HCT116 (cell line): ENCODE data around the gene TCF12. TPM values are rescaled to one million over a fixed set of nuclear protein-coding genes. Genes with fewer than 3 reads are reported as not detected.

Experiments used
- ATAC-seq: fragments of 200-7000 bp; cut with Tn5 transposase; 2 replicates; pipeline ENCODE4 v1.9.1; 2020; ENCODE audit warnings: mild to moderate bottlenecking, moderate library complexity
- BruUV-seq: library from RNA; stranded (reverse); fragments of 400-500 nt; replicated peaks from 2 replicates; lab custom pipeline; 2021; lab: Mats Ljungman, UMichigan
- CTCF ChIA-PET: fragments of 300-600 bp; sonication (Branson Sonifier 250); formaldehyde crosslinking; loops from one replicate; lab custom pipeline; 2021; ENCODE audit warnings: antibody characterized with exemption; lab: Charles Lee
- POLR2A ChIA-PET: fragments of 300-600, 350-600 bp; sonication (Branson Sonifier 250); formaldehyde crosslinking; loops from one replicate; lab custom pipeline; 2021; ENCODE audit warnings: antibody characterized with exemption; lab: Charles Lee
- RAD21 ChIA-PET, 2 experiments: fragments of 300-600 bp; sonication (Branson Sonifier 250); formaldehyde crosslinking; loops; one replicate each; lab custom pipeline; 2023; ENCODE audit warnings: low total read pairs in 2 of 2; ENCODE audit not compliant: uncharacterized antibody in 2 of 2, unreplicated experiment in 2 of 2, low non-redundant PET in 1 of 2; lab: Charles Lee
- DNase-seq: peaks from one replicate; pipeline ENCODE4 v3.0.0-alpha.2; 2010; ENCODE audit warnings: low read depth, low spot score
- H2AFZ ChIP-seq: fragments of 200-600 bp; shearing (Covaris generic), sonication (generic); 2 replicates; pipeline ENCODE4 v1.6.1; 2017; ENCODE audit warnings: low read depth, mixed run types, mixed read lengths, antibody characterized with exemption, low read length; ENCODE audit not compliant: poor library complexity, severe bottlenecking
- H3K27ac ChIP-seq: 2 replicates; pipeline ENCODE4 v1.5.1; 2012; ENCODE audit warnings: low read depth, low read length
- H3K27me3 ChIP-seq: fragments of 200-600 bp; sonication (generic); 2 replicates; pipeline ENCODE4 v1.6.1; 2016; ENCODE audit warnings: mixed run types, low read length, mixed read lengths; ENCODE audit not compliant: insufficient read depth
- H3K36me3 ChIP-seq, 2 experiments: fragments of 200-500 bp in 1 of 2; fragments of 200-600 bp in 1 of 2; sonication (Bioruptor generic) in 1 of 2; sonication (generic) in 1 of 2; 2 replicates each; pipeline versions ENCODE4 v1.5.1 to v1.6.1; 2014 to 2016; ENCODE audit warnings: low read length in 2 of 2, inconsistent platforms in 1 of 2, mixed read lengths in 1 of 2, mixed run types in 1 of 2; ENCODE audit not compliant: insufficient read depth in 2 of 2, control insufficient read depth in 1 of 2
- H3K4me1 ChIP-seq, 2 experiments: fragments of 200-600 bp in 1 of 2; sonication (generic) in 1 of 2; 2 replicates each; pipeline versions ENCODE4 v1.5.1 to v1.6.1; 2012 to 2017; ENCODE audit warnings: low read length in 2 of 2, inconsistent platforms in 1 of 2, mild to moderate bottlenecking in 1 of 2, mixed read lengths in 1 of 2, mixed run types in 1 of 2, moderate library complexity in 1 of 2; ENCODE audit not compliant: insufficient read depth in 2 of 2, control insufficient read depth in 1 of 2
- H3K4me2 ChIP-seq: fragments of 200-600 bp; sonication (generic); 2 replicates; pipeline ENCODE4 v1.6.1; 2017; ENCODE audit warnings: mixed run types, low read length, mixed read lengths
- H3K4me3 ChIP-seq, 2 experiments: fragments of 200-600 bp in 1 of 2; sonication (generic) in 1 of 2; replicated peaks in 1 of 2; 2 replicates each; pipeline ENCODE4 v1.5.1; 2011 to 2016; ENCODE audit warnings: low read length in 2 of 2, control low read depth in 1 of 2, low read depth in 1 of 2, mild to moderate bottlenecking in 1 of 2, mixed read lengths in 1 of 2, mixed run types in 1 of 2
- H3K79me2 ChIP-seq: fragments of 200-600 bp; sonication (generic); 2 replicates; pipeline ENCODE4 v1.6.1; 2017; ENCODE audit warnings: mild to moderate bottlenecking, mixed run types, low read length, moderate library complexity, mixed read lengths; ENCODE audit not compliant: insufficient read depth
- H3K9ac ChIP-seq: fragments of 200-600 bp; sonication (generic); 2 replicates; pipeline ENCODE4 v1.6.1; 2016; ENCODE audit warnings: low read length, mixed read lengths
- H3K9me2 ChIP-seq: fragments of 200-600 bp; sonication (generic), shearing (Covaris generic); 2 replicates; pipeline ENCODE4 v1.6.1; 2017; ENCODE audit warnings: mixed run types, mild to moderate bottlenecking, moderate library complexity; ENCODE audit not compliant: insufficient read depth
- H3K9me3 ChIP-seq, 2 experiments: fragments of 200-500 bp in 1 of 2; fragments of 200-600 bp in 1 of 2; sonication (Bioruptor generic) in 1 of 2; sonication (generic) in 1 of 2; 2 replicates each; pipeline ENCODE4 v1.6.1; 2014 to 2017; ENCODE audit warnings: low read length in 2 of 2, mixed read lengths in 2 of 2, inconsistent platforms in 1 of 2, low read depth in 1 of 2, mild to moderate bottlenecking in 1 of 2, mixed run types in 1 of 2, moderate library complexity in 1 of 2; ENCODE audit not compliant: control insufficient read depth in 1 of 2, insufficient read depth in 1 of 2
- H4K20me1 ChIP-seq: fragments of 200-600 bp; sonication (generic), shearing (Covaris generic); 2 replicates; pipeline ENCODE4 v1.6.1; 2017; ENCODE audit warnings: mixed run types, mild to moderate bottlenecking, moderate library complexity; ENCODE audit not compliant: insufficient read depth
- CBX3 ChIP-seq: IDR thresholded peaks from 2 replicates; pipeline ENCODE4 v1.6.1; 2012; ENCODE audit warnings: low read depth
- CEBPB ChIP-seq: IDR thresholded peaks from 2 replicates; pipeline ENCODE4 v1.6.1; 2012; ENCODE audit warnings: low read depth
- ELF1 ChIP-seq: IDR thresholded peaks from 2 replicates; pipeline ENCODE4 v1.6.1; 2012; ENCODE audit warnings: low read depth, borderline replicate concordance
- EZH2 ChIP-seq: fragments of 200-600 bp; sonication (generic); IDR thresholded peaks from 2 replicates; pipeline ENCODE4 v1.6.1; 2017; ENCODE audit warnings: antibody characterized with exemption, mixed run types
- FOSL1 ChIP-seq: IDR thresholded peaks from 2 replicates; pipeline ENCODE4 v1.6.1; 2012; ENCODE audit warnings: low read depth
- RAD21 ChIP-seq: IDR thresholded peaks from 2 replicates; pipeline ENCODE4 v1.6.1; 2012; ENCODE audit warnings: low read depth, mild to moderate bottlenecking
- REST ChIP-seq: IDR thresholded peaks from 2 replicates; pipeline ENCODE4 v1.6.1; 2012; ENCODE audit warnings: low read depth
- SIN3A ChIP-seq: IDR thresholded peaks from 2 replicates; pipeline ENCODE4 v1.6.1; 2012; ENCODE audit warnings: low read depth
- SP1 ChIP-seq: IDR thresholded peaks from 2 replicates; pipeline ENCODE4 v1.6.1; 2012; ENCODE audit warnings: low read depth
- TCF7L2 ChIP-seq: IDR thresholded peaks from 2 replicates; pipeline ENCODE4 v1.7.0; 2011; ENCODE audit warnings: borderline replicate concordance, inconsistent platforms; ENCODE audit not compliant: insufficient read depth, insufficient read length; ENCODE audit errors: extremely low read depth
- ZFX ChIP-seq: fragments of 450-650 bp; IDR thresholded peaks from 2 replicates; pipeline ENCODE4 v1.6.1; 2017
- intact Hi-C: fragments of 100-400 bp; cut with micrococcal nuclease; formaldehyde crosslinking; loops from 2 replicates; pipeline ENCODE4 v1.10.0; 2022
- total RNA-seq: library from RNA; stranded (reverse); gene quantifications from one replicate; pipeline ENCODE4 v1.2.1, GENCODE V29; 2021; ENCODE audit not compliant: unreplicated experiment
- TF ChIP-seq, protein P1 (sequence below): IDR thresholded peaks from 2 replicates; pipeline ENCODE4 v1.6.1; 2011; ENCODE audit warnings: mild to moderate bottlenecking, low read length, moderate library complexity; ENCODE audit not compliant: insufficient replicate concordance; ENCODE audit errors: extremely low read depth
- TF ChIP-seq, protein P2 (sequence below), 3 experiments: fragments of 200-600 bp in 1 of 3; sonication (generic) in 1 of 3; IDR thresholded peaks in 2 of 3; conservative IDR thresholded peaks in 1 of 3; 2 replicates each; pipeline ENCODE4 v1.5.1; 2012 to 2017; ENCODE audit warnings: low read depth in 2 of 3, low read length in 2 of 3, antibody characterized with exemption in 1 of 3, borderline replicate concordance in 1 of 3, control low read depth in 1 of 3, mild to moderate bottlenecking in 1 of 3, mixed read lengths in 1 of 3, mixed run types in 1 of 3, moderate library complexity in 1 of 3; ENCODE audit not compliant: insufficient read depth in 1 of 3

The TCF12 gene
- total RNA-seq, 1 experiment from 2014 or later = 71.6 TPM

GRCh38 chr15:57231559-57231958 is 313.1 kb downstream of the TCF12 start:
- H2AFZ ChIP-seq = no peak overlapping the region
- no peak for TF ChIP-seq SIN3A
- H3K36me3 ChIP-seq = 0 out of 4 replicates have a peak, but pooled peaks cover 0 to 6% of the 10 kb centered on the region in 2 experiments
- intact Hi-C loops = loop anchor here (5.0 kb wide), 1 partner anchor 56 kb away; no protein-coding TSS in a partner anchor
- no TSS peak for BruUV-seq
- no peak overlapping the region for H3K27ac ChIP-seq
- no peak for DNase-seq
- no peak overlapping the region for H3K4me2 ChIP-seq
- ChIA-PET RAD21 (no interaction called here), CTCF (no interaction called here), POLR2A (no interaction called here)
- ATAC-seq = no peak
- H3K9me2 ChIP-seq = no peaks in the 10 kb centered on the region
- H3K4me3 ChIP-seq = no peak overlapping the region
- no peak overlapping the region for H3K9ac ChIP-seq
- no peaks in the 10 kb centered on the region for H3K9me3 ChIP-seq
- H4K20me1 ChIP-seq = no peaks in the 10 kb centered on the region
- H3K79me2 ChIP-seq = 0 out of 2 replicates have a peak, but pooled peaks cover 5% of the 10 kb centered on the region
- no peaks in the 10 kb centered on the region for H3K4me1 ChIP-seq
- H3K27me3 ChIP-seq = no peaks in the 10 kb centered on the region

DNA sequence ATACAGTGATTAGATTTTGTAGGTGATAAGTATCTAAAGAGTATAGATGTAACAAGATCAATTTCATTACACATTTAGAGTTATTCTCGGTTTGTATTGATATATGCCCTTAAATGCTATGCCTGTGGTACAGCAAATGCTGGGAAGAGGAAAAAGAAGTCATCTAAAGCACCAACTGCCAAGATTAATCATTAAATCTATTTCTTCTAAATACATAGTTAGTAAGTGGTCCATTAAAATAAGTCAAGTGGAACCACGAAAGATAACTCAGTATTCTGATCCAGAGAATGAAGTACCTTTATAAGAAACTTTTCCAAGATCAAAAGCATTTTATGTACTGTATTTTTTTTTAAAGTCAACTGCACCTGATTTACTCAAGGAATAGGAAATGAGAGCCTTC is 315.7 kb downstream of the TCF12 start:
- POLR2A ChIA-PET = no interaction called here
- no peak overlapping the region for H3K4me3 ChIP-seq
- intact Hi-C loops = loop anchor here (5.0 kb wide), 1 partner anchor 53 kb away; no protein-coding TSS in a partner anchor
- 0 out of 2 replicates have a peak, but pooled peaks cover under 1% of the 10 kb centered on the region for H3K79me2 ChIP-seq
- no peak for DNase-seq
- no peak overlapping the region for H3K27ac ChIP-seq
- no peaks in the 10 kb centered on the region for H3K9me3 ChIP-seq
- CTCF ChIA-PET = no interaction called here
- no peaks in the 10 kb centered on the region for H3K4me1 ChIP-seq
- no peak overlapping the region for H3K9ac ChIP-seq
- H3K27me3 ChIP-seq = no peaks in the 10 kb centered on the region
- H3K9me2 ChIP-seq = no peaks in the 10 kb centered on the region
- H3K36me3 ChIP-seq = 0 out of 4 replicates have a peak, but pooled peaks cover 0 to 6% of the 10 kb centered on the region in 2 experiments
- BruUV-seq = no TSS peak
- RAD21 ChIA-PET = no interaction called here
- H4K20me1 ChIP-seq = no peaks in the 10 kb centered on the region
- ATAC-seq = no peak
- no peak overlapping the region for H2AFZ ChIP-seq
- no peak overlapping the region for H3K4me2 ChIP-seq
- TF ChIP-seq ZFX = no peak
- TF ChIP-seq CBX3 = no peak
- TF ChIP-seq TCF7L2 = no peak
- no peak for TF ChIP-seq FOSL1
- TF ChIP-seq, protein P1, sequence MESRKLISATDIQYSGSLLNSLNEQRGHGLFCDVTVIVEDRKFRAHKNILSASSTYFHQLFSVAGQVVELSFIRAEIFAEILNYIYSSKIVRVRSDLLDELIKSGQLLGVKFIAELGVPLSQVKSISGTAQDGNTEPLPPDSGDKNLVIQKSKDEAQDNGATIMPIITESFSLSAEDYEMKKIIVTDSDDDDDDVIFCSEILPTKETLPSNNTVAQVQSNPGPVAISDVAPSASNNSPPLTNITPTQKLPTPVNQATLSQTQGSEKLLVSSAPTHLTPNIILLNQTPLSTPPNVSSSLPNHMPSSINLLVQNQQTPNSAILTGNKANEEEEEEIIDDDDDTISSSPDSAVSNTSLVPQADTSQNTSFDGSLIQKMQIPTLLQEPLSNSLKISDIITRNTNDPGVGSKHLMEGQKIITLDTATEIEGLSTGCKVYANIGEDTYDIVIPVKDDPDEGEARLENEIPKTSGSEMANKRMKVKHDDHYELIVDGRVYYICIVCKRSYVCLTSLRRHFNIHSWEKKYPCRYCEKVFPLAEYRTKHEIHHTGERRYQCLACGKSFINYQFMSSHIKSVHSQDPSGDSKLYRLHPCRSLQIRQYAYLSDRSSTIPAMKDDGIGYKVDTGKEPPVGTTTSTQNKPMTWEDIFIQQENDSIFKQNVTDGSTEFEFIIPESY = no peak
- no peak for TF ChIP-seq EZH2
- TF ChIP-seq SP1 = no peak
- no peak for TF ChIP-seq SIN3A
- no peak for TF ChIP-seq CEBPB
- TF ChIP-seq ELF1 = no peak
- TF ChIP-seq REST = no peak
- no peak for TF ChIP-seq RAD21
- TF ChIP-seq, protein P2, sequence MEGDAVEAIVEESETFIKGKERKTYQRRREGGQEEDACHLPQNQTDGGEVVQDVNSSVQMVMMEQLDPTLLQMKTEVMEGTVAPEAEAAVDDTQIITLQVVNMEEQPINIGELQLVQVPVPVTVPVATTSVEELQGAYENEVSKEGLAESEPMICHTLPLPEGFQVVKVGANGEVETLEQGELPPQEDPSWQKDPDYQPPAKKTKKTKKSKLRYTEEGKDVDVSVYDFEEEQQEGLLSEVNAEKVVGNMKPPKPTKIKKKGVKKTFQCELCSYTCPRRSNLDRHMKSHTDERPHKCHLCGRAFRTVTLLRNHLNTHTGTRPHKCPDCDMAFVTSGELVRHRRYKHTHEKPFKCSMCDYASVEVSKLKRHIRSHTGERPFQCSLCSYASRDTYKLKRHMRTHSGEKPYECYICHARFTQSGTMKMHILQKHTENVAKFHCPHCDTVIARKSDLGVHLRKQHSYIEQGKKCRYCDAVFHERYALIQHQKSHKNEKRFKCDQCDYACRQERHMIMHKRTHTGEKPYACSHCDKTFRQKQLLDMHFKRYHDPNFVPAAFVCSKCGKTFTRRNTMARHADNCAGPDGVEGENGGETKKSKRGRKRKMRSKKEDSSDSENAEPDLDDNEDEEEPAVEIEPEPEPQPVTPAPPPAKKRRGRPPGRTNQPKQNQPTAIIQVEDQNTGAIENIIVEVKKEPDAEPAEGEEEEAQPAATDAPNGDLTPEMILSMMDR (IDR thresholded peaks at IDR 0.05 in 2 of 3, conservative IDR thresholded peaks at IDR 0.05 in 1 of 3; ENCODE audit: borderline replicate concordance in 1 of 3, insufficient read depth in 1 of 3, low read depth in 2 of 3, low read length in 2 of 3) = no peak
